COLO668 (cell line): ENCODE data around the gene TBC1D5.
A peak's percentile ranks its signal among the peaks of the same experiment; 100 is the strongest.
"Not testable (repeated sequence)": the region's sequence is repeated elsewhere in the genome, so short reads cannot be mapped to it uniquely, and the experiment has no call there.

ENCODE experiments used
- DNase-seq: peaks from one replicate; lab custom pipeline; 2025; ENCODE audit not compliant: unreplicated experiment; lab: John Stamatoyannopoulos, UW

TBC1D5 gene

DNA sequence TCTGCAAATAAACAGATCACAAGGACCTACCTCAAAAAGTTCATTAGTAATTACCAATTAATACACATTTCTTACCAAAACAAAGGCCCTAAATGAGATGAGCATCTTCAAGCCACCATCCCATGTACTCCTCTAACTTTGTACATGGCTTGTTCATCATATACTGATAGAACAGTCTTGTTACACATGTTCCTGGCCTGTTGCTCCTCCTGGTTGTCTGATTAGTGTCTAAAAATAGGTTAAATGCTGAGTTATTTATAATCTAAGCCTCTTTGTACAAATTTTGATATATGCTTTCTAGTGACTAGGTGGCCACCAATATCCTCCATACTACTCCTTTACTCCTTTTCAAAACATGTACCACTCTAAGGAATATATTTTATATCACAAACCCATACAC lies 25.0 kb downstream of the TBC1D5 start:
- DNase-seq, result no peak

- DNase-seq, result no peak
Measured at GRCh38 chr3:17714473-17714872, 28.0 kb downstream of the TBC1D5 start.

- no peak for DNase-seq
Measured at GRCh38 chr3:17709236-17709810, 33.1 kb downstream of the TBC1D5 start.

- no peak for DNase-seq
Measured at GRCh38 chr3:17707813-17708543, 34.5 kb downstream of the TBC1D5 start.

DNA sequence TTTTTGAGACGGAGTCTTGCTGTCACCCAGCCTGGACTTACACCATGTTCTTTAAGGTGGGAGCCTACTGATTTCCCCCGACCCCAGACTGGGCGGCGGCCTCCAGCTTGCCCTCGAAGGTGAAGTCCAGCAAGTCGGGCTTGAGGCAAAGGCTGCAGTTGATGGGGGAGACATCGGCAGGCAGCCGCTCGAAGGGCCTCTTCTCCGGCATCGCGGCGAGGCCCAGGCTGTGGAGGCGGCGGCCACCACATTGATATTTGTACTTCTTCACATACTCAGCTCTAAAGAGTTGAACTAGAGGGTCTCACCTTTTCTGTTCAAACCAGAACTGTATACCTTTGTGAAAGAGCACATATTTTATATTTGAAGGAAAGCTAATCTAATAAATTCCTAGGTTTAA lies 36.4 kb downstream of the TBC1D5 start:
- DNase-seq, result not testable (repeated sequence)

GRCh38 chr3:17699815-17700214 lies 42.6 kb downstream of the TBC1D5 start:
- not testable (repeated sequence) for DNase-seq

GRCh38 chr3:17695665-17696064 lies 46.8 kb downstream of the TBC1D5 start:
- not testable (repeated sequence) for DNase-seq

- not testable (repeated sequence) for DNase-seq
Measured at GRCh38 chr3:17693670-17693999, 48.8 kb downstream of the TBC1D5 start.

- peak; percentile 47 for DNase-seq
Measured at GRCh38 chr3:17692846-17693669, 49.4 kb downstream of the TBC1D5 start.

GRCh38 chr3:17687566-17687965 lies 54.9 kb downstream of the TBC1D5 start:
- DNase-seq, result no peak

DNA sequence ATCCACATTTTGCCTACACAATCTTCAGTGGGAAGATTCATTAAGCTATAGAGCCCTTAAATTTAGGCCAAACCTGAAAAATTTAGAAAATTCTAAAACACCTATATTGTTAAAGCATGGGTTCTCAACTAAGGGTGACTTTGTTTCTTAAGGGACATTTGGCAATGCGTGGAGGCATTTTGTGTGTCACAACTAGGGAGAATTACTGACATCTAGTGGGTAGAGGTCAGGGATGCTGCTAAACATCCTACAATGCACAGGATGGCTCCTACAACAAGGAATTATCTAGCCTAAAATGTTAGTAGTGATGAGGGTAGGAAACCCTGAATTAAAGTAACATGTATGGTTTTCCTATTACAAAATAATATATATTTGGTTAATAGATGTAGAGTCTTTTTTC lies 55.8 kb downstream of the TBC1D5 start:
- no peak for DNase-seq

DNA sequence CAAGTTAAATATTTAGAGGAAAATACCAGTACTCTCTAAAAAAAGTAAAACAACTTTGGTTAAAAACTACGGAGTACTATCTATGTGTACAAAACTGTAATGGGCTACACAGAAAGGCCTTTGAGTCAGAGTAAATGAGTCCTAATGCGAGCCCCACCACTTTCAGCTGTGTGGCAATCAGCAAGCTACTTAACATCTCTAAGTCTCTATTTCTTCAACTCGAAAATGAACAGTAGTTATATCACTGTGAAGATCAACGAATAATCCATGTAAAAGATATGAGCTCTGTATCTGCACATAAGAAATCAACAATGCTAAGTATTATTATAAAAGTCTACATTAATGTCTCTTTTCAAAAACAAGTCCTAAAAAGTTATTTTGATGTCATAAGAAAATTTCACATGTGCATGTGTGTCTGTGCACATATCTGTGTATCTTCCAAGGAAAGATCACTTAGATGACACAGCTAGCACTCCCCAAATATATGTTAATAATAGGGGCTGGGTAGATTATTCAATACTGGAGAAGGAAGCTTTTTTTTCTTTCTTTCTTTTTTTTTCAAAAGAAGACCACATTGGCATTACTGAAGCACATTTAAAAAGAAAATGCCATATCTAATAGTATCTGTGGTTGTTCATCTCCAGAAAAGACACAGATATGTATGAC lies 58.8 kb downstream of the TBC1D5 start:
- no peak for DNase-seq

GRCh38 chr3:17680530-17680929 lies 61.9 kb downstream of the TBC1D5 start:
- no peak for DNase-seq

- no peak for DNase-seq
Measured at GRCh38 chr3:17678116-17678741, 64.2 kb downstream of the TBC1D5 start.

DNA sequence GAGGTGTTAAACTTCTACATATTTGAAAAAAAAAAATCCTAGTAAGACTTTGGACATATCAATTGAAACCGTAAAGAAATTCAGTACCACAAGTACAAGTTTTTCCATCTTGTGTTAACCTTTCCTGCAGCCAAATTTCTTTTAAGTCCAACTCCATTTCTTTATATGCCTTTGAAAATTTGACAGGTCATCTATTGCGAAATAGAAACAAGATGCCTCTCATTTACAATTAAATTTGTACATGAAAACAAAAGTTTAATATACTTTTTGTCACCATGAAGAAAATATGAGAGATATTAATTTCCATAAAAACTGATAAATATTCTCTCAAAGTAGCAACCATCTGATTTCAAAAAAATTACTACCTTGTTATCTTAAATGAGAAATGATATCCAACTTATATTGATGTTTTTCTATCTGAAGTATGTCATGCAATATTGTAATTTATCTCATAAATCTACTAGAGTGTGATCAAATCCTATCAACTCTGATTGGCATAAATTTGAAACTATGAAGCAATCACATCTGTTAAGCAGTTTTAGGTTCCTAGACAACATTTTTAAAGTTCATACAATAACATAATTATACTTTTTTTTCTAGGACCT lies 68.2 kb downstream of the TBC1D5 start:
- DNase-seq, result no peak

DNA sequence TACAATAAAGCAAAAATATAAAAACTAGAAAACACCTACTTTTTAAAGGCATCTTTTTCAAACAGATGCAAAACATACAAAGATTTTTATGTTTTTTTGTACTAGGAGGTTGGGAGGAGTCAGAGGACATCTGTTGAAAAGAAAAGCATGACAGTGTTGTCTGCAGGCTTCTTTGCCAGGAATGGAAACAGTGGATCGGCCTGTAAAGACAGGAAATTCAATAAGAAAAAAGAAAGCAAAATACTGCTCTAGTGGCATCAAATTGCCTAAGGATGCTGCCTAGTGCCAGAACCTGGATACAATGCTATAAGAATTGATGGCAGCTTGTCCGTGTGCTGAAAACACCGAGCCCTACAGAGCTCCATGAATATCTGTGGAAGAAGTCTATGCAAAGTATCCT lies 69.9 kb downstream of the TBC1D5 start:
- DNase-seq, result no peak

DNA sequence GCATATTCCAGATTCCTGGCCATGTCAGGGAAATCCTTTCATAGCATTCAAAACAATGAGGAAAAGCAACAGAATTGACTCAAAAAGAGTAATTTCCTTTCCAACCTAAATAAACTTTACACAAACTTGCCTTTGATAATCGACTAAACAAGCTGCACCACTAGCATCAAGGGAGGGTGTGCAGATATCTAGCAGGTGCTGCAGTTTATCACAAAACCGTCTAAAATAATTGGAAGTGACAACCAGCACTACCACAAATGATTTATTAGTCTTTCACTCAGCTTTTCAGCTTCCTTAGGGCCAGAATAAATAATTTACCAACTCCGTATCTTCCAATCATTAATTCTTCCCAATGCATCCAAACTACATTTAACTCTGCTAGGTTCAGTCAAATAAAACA lies 71.7 kb downstream of the TBC1D5 start:
- DNase-seq, result no peak

GRCh38 chr3:17664923-17665322 lies 77.5 kb downstream of the TBC1D5 start:
- DNase-seq, result no peak

- DNase-seq, result no peak
Measured at GRCh38 chr3:17656264-17656663, 86.2 kb downstream of the TBC1D5 start.

DNA sequence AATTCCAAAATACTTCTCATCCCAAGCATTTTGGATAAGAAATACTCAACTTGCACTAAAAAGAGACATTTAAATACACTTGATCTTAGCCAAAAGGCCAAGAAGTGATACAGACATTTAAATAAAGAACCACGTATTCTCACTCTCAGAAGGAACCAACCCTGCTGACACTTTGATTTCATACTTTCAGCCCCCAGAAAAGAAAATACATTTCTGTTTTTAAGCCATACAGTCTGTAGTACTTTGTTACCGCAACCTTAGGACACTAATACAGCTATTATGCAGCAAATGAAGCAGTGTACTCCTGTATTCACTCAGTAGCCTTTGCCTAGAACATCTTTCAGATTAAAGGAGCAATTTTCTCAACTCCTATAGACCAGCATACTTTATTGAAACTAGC lies 86.7 kb downstream of the TBC1D5 start:
- DNase-seq, result no peak

- not testable (repeated sequence) for DNase-seq
Measured at GRCh38 chr3:17649748-17650147, 92.7 kb downstream of the TBC1D5 start.
